Measurements from ENCODE around the gene PYCR2.

GRCh38 chr1:225914391-225914790 lies 9.7 kb downstream of the PYCR2 start:
- TF ChIP-seq, protein P1, sequence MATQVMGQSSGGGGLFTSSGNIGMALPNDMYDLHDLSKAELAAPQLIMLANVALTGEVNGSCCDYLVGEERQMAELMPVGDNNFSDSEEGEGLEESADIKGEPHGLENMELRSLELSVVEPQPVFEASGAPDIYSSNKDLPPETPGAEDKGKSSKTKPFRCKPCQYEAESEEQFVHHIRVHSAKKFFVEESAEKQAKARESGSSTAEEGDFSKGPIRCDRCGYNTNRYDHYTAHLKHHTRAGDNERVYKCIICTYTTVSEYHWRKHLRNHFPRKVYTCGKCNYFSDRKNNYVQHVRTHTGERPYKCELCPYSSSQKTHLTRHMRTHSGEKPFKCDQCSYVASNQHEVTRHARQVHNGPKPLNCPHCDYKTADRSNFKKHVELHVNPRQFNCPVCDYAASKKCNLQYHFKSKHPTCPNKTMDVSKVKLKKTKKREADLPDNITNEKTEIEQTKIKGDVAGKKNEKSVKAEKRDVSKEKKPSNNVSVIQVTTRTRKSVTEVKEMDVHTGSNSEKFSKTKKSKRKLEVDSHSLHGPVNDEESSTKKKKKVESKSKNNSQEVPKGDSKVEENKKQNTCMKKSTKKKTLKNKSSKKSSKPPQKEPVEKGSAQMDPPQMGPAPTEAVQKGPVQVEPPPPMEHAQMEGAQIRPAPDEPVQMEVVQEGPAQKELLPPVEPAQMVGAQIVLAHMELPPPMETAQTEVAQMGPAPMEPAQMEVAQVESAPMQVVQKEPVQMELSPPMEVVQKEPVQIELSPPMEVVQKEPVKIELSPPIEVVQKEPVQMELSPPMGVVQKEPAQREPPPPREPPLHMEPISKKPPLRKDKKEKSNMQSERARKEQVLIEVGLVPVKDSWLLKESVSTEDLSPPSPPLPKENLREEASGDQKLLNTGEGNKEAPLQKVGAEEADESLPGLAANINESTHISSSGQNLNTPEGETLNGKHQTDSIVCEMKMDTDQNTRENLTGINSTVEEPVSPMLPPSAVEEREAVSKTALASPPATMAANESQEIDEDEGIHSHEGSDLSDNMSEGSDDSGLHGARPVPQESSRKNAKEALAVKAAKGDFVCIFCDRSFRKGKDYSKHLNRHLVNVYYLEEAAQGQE (IDR thresholded peaks at IDR 0.05; ENCODE audit: insufficient replicate concordance, low read depth), result no peak
- TF ChIP-seq CTCF (IDR thresholded peaks at IDR 0.05; ENCODE audit: insufficient read depth, low read length) (no peak), GABPA (IDR thresholded peaks at IDR 0.05; ENCODE audit: low read depth) (no peak)
